Measurements from ENCODE around the gene TRIM45.

The TRIM45 gene

DNA sequence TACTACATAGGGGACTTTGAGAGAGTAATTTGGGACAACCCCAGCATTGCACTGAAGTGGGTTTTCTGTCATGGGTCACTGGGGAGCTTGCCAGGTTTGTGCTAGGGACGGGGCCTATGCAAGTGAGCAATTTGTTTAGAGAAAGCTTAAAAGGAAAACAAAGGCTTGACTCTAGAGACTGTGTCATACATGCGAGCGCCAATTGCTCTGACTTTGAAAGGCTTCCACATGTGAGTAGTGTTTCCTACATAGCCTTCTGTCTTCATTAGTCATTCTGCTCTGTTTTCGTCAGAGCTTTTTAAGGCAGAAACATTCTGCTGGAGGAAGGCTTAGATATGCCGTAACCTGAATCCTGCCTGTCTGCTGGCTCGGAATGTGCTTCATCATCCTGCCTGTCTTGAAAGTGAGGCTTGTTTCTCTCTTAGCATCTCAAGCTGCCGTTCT is 28.4 kb downstream of the TRIM45 start (continued):
- TF ChIP-seq ZNF629 (tag by site-specific recombination; IDR thresholded peaks at IDR 0.05) (peak; percentile 69; the same call in 1 of the 2 replicates), ZNF549 (tag by site-specific recombination; IDR thresholded peaks at IDR 0.05) (no peak), ZNF777 (tag by site-specific recombination; IDR thresholded peaks at IDR 0.05; ENCODE audit: borderline replicate concordance) (no peak), OSR2 (tag by site-specific recombination; IDR thresholded peaks at IDR 0.05) (no peak), ZNF600 (tag by site-specific recombination; IDR thresholded peaks at IDR 0.05) (peak; percentile 82), SP3 (tag by site-specific recombination; IDR thresholded peaks at IDR 0.05) (no peak), MZF1 (tag by site-specific recombination; IDR thresholded peaks at IDR 0.05; ENCODE audit: borderline replicate concordance) (no peak), ZFP69B (tag by site-specific recombination; IDR thresholded peaks at IDR 0.05) (peak; percentile 36; the same call in 1 of the 2 replicates), KLF10 (tag by site-specific recombination; IDR thresholded peaks at IDR 0.05) (no peak), ZNF248 (tag by site-specific recombination; IDR thresholded peaks at IDR 0.05) (no peak), ZNF366 (tag by site-specific recombination; conservative IDR thresholded peaks at IDR 0.05) (no peak), REPIN1 (tag by site-specific recombination; IDR thresholded peaks at IDR 0.05; ENCODE audit: low read depth) (no peak), ZNF660 (tag by site-specific recombination; IDR thresholded peaks at IDR 0.05) (no peak)
- TF ChIP-seq, protein P1, sequence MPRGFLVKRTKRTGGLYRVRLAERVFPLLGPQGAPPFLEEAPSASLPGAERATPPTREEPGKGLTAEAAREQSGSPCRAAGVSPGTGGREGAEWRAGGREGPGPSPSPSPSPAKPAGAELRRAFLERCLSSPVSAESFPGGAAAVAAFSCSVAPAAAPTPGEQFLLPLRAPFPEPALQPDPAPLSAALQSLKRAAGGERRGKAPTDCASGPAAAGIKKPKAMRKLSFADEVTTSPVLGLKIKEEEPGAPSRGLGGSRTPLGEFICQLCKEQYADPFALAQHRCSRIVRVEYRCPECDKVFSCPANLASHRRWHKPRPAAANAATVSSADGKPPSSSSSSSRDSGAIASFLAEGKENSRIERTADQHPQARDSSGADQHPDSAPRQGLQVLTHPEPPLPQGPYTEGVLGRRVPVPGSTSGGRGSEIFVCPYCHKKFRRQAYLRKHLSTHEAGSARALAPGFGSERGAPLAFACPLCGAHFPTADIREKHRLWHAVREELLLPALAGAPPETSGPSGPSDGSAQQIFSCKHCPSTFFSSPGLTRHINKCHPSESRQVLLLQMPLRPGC (tag by site-specific recombination; IDR thresholded peaks at IDR 0.05) = no peak

DNA sequence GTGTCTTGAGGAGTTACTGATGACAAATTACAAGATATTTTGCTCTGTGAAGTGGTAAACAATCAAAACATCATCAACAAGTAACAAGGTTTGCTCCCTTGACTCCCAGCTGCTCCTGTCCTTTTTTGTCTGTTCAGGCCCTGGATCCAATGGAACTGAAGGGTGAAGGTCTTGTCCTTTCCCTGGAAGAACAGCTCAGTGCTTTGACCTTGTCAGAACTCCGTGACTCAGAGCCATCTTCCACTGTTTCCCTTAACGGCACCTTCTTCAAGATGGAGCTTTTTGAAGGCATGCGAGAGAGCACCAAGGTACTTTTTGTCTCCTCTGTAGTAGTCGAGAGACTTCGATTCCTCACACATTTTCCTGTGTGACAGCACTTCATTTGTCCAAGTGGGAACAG is 29.0 kb downstream of the TRIM45 start:
- Histone ChIP-seq H3K27ac (ENCODE audit: extremely low read depth, low read depth, low read length) (no peak overlapping the region), H3K9me3 (ENCODE audit: control insufficient read depth, insufficient read depth, low read depth, low read length) (no peaks in the 10 kb centered on the region), H3K4me3 (ENCODE audit: low read depth, low read length) (no peak overlapping the region), H3K4me1 (ENCODE audit: control insufficient read depth, insufficient read depth, low read length) (no peaks in the 10 kb centered on the region), H3K36me3 (ENCODE audit: control insufficient read depth in 2 of 2, insufficient read depth in 1 of 2, low read length in 2 of 2) (peaks cover 45 to 91% of the 10 kb centered on the region in 2 experiments)
- ChIA-PET POLR2A (interaction anchor here (1.7 kb wide), 1 partner anchor 32 kb away, joined by 7 read pairs; the partner anchor contains the start of gene TTF2), CTCF (interaction anchor here (0.8 to 4.1 kb wide), 3 partner anchors 192 to 666 kb away, joined by 3 to 17 read pairs (median 4); no protein-coding TSS in a partner anchor)
- TF ChIP-seq ZNF521 (tag by site-specific recombination; IDR thresholded peaks at IDR 0.05) = no peak
- TF ChIP-seq ZNF791 (tag by site-specific recombination; IDR thresholded peaks at IDR 0.05) = no peak

DNA sequence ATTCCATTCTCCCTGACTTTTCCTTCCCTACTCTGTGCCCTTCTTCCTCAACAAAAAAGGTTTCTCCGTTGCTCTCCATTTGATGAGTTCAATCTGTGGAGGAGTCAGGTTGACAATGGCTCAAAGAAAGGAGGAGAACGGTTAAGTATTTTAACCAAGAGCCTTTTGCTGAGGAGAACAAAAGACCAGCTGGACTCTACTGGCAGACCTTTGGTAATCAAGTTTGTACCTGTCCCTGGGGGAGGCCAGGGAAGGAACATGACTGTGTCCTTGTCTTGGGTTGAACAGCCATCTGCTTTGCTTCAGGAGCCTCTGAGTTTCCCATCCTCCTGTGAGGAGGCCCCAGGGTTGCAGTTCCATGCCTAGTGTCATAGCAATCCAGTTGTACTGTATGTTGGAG is 31.6 kb downstream of the TRIM45 start:
- peaks cover 37 to 89% of the 10 kb centered on the region in 2 experiments for H3K36me3 ChIP-seq (ENCODE audit: control insufficient read depth in 2 of 2, insufficient read depth in 1 of 2, low read length in 2 of 2)
- H3K27ac ChIP-seq (ENCODE audit: extremely low read depth, low read depth, low read length) = no peak overlapping the region
- CTCF ChIA-PET = interaction anchor here (0.6 kb wide), 1 partner anchor 188 kb away, joined by 4 read pairs; no protein-coding TSS in a partner anchor
- no peak overlapping the region for H3K4me3 ChIP-seq (ENCODE audit: low read depth, low read length)
- no peaks in the 10 kb centered on the region for H3K9me3 ChIP-seq (ENCODE audit: control insufficient read depth, insufficient read depth, low read depth, low read length)
- no peaks in the 10 kb centered on the region for H3K4me1 ChIP-seq (ENCODE audit: control insufficient read depth, insufficient read depth, low read length)
- POLR2A ChIA-PET = no interaction called here
- no peak for TF ChIP-seq ZNF155 (tag by site-specific recombination; IDR thresholded peaks at IDR 0.05)
- TF ChIP-seq, protein P2, sequence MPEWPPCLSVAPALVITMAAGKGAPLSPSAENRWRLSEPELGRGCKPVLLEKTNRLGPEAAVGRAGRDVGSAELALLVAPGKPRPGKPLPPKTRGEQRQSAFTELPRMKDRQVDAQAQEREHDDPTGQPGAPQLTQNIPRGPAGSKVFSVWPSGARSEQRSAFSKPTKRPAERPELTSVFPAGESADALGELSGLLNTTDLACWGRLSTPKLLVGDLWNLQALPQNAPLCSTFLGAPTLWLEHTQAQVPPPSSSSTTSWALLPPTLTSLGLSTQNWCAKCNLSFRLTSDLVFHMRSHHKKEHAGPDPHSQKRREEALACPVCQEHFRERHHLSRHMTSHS (tag by site-specific recombination; IDR thresholded peaks at IDR 0.05) = no peak

DNA sequence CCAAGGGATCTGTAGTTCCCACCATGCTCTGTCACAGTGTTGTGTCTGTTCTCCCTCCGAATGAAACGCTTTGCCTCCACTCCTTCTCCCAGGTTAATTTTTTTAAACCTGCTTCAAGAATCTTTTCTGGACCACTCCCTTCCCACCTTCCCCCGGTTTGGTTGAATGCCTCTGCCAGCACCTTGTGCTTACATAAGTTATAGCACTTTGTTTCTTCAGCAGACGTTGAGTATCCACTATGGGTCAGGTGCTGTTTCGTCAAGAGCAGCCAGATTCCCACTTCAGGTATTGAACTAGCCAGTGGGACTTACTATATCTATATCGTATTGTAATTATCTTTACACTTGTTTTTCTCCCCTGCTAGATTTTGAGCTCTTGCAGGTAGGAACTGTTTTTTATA is 33.9 kb downstream of the TRIM45 start:
- ChIA-PET POLR2A (no interaction called here), CTCF (interaction anchor here (1.0 to 1.6 kb wide), 2 partner anchors 41 to 197 kb away, joined by 3 to 8 read pairs; no protein-coding TSS in a partner anchor)
- no peaks in the 10 kb centered on the region for H3K9me3 ChIP-seq (ENCODE audit: control insufficient read depth, insufficient read depth, low read depth, low read length)
- H3K4me3 ChIP-seq (ENCODE audit: low read depth, low read length) = no peak overlapping the region
- peaks cover 40 to 89% of the 10 kb centered on the region in 2 experiments for H3K36me3 ChIP-seq (ENCODE audit: control insufficient read depth in 2 of 2, insufficient read depth in 1 of 2, low read length in 2 of 2)
- H3K4me1 ChIP-seq (ENCODE audit: control insufficient read depth, insufficient read depth, low read length) = no peaks in the 10 kb centered on the region
- no peak overlapping the region for H3K27ac ChIP-seq (ENCODE audit: extremely low read depth, low read depth, low read length)
- TF ChIP-seq SALL2 (tag by site-specific recombination; IDR thresholded peaks at IDR 0.05; ENCODE audit: borderline replicate concordance) (no peak), ZBTB7A (tag by site-specific recombination; IDR thresholded peaks at IDR 0.05; ENCODE audit: low read depth) (no peak), ZNF768 (tag by site-specific recombination; IDR thresholded peaks at IDR 0.05) (no peak), ZNF391 (tag by site-specific recombination; IDR thresholded peaks at IDR 0.05; ENCODE audit: borderline replicate concordance, low read depth) (no peak), ZNF510 (tag by site-specific recombination; IDR thresholded peaks at IDR 0.05; ENCODE audit: insufficient replicate concordance) (no peak), ZNF133 (tag by site-specific recombination; IDR thresholded peaks at IDR 0.05) (no peak), ZNF747 (tag by site-specific recombination; IDR thresholded peaks at IDR 0.05) (no peak)
- TF ChIP-seq, protein P3, sequence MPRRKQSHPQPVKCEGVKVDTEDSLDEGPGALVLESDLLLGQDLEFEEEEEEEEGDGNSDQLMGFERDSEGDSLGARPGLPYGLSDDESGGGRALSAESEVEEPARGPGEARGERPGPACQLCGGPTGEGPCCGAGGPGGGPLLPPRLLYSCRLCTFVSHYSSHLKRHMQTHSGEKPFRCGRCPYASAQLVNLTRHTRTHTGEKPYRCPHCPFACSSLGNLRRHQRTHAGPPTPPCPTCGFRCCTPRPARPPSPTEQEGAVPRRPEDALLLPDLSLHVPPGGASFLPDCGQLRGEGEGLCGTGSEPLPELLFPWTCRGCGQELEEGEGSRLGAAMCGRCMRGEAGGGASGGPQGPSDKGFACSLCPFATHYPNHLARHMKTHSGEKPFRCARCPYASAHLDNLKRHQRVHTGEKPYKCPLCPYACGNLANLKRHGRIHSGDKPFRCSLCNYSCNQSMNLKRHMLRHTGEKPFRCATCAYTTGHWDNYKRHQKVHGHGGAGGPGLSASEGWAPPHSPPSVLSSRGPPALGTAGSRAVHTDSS (tag by site-specific recombination; IDR thresholded peaks at IDR 0.05) = no peak
- TF ChIP-seq, protein P4, sequence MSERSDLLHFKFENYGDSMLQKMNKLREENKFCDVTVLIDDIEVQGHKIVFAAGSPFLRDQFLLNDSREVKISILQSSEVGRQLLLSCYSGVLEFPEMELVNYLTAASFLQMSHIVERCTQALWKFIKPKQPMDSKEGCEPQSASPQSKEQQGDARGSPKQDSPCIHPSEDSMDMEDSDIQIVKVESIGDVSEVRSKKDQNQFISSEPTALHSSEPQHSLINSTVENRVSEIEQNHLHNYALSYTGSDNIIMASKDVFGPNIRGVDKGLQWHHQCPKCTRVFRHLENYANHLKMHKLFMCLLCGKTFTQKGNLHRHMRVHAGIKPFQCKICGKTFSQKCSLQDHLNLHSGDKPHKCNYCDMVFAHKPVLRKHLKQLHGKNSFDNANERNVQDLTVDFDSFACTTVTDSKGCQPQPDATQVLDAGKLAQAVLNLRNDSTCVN (tag by site-specific recombination; optimal IDR thresholded peaks at IDR 0.05) = no peak
